Activated naive CD8-positive, alpha-beta T cell treated with anti-CD3 and anti-CD28 coated beads, Interleukin-2, amount 50 U/mL, for 16 hours (primary cell): ENCODE measurements around the gene SPATA2L.

Experiments used
- DNase-seq: peaks from one replicate; pipeline ENCODE4 v3.0.0-alpha.2; 2020; ENCODE audit warnings: low read depth, low spot score

SPATA2L gene

DNA sequence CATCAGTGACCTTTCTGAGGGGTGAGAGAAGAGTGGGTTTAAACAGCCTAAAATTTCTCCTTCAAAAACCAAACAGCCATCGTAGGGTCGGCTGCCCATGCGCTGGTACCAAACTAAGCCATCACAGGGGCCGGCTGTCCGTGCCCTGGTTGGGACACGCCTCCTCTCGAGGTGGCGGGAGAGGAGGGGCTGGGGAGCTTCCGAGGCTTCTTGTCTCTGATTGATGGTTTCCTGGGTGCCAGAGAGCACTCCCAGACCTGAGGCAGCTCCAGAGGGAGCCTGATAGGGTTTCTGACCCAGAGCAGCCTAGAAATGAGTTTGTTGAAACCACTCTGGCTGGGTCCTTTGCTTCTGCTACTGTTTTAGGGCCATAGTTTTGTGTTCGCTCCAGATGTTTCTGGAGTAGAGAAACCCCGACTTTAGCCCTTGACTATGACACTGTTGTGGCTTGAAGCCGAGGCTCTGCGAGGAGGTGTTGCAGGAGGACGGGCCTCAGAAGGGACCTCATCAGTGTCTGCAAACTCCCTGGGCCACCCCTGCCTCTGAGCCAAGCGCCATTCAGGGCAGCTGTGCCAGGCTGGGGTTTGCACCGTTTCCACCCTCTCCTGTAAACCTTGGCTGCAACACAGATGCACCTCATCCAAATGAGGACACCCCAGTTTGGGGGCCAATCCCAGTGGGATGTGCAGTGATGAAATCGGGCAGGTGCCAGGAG, 26.1 kb upstream of the SPATA2L start:
- no peak for DNase-seq

DNA sequence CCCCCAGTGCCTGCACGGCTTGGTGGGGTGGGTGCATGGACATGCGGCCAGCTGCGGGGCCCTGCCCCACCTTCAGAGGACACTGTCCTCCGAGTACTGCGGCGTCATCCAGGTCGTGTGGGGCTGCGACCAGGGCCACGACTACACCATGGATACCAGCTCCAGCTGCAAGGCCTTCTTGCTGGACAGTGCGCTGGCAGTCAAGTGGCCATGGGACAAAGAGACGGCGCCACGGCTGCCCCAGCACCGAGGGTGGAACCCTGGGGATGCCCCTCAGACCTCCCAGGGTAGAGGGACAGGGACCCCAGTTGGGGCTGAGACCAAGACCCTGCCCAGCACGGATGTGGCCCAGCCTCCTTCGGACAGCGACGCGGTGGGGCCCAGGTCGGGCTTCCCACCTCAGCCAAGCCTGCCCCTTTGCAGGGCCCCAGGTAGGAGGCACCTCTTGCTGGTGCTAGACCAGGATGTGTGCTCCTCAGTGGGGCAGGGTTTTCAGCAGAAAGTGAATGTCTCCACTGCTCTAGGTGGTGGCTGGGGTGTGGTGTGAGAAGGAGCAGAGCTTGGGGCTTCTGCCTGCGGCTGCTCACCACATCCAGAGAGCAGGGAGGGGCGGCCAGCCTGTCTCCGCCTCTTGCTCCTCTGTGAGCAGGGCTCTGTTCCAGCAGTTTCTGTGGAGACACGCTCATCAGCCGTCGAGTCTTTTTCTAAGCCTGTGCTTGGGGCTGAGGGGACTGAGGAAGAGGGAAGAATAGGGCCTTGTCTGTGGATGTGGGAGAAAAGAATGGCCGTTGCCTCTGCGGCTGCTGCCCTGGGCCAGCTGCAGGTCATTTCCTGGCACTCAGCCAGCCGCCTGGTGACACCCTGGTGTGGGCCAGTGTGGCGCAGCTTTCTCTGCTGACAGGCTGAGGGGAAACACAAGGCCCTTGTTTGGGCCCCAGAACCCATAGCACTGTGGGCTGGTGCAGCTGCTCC, 22.1 kb upstream of the SPATA2L start:
- DNase-seq: peak; percentile 30

DNA sequence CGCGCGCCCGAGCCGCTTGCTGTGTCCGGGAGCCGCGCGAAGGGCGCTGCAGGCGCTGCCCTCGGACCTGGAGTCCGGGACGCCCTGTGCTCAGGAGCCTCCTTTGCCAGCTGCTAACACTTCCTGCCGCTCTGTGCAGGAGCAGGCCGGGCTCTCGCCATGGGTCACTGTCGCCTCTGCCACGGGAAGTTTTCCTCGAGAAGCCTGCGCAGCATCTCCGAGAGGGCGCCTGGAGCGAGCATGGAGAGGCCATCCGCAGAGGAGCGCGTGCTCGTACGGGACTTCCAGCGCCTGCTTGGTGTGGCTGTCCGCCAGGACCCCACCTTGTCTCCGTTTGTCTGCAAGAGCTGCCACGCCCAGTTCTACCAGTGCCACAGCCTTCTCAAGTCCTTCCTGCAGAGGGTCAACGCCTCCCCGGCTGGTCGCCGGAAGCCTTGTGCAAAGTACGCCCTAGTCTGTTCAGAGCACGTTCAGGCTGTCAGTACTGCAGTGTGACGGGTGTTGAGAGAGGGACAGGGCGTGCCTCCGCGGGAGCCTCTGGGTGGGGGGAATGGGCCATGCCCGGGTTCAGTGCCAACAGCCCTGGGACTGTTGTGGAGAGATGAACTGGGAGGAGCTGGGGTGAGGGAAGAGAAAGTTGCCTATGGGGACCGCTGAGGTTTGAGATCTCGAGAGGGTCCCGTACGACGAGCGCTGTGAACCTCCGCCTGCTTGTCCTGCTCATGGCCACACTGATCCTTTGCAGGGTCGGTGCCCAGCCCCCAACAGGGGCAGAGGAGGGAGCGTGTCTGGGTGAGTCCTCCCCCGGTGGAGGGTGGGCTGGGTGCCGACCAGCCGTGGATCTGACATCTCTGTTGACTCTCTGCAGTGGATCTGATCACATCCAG, 21.1 kb upstream of the SPATA2L start:
- DNase-seq: no peak

DNA sequence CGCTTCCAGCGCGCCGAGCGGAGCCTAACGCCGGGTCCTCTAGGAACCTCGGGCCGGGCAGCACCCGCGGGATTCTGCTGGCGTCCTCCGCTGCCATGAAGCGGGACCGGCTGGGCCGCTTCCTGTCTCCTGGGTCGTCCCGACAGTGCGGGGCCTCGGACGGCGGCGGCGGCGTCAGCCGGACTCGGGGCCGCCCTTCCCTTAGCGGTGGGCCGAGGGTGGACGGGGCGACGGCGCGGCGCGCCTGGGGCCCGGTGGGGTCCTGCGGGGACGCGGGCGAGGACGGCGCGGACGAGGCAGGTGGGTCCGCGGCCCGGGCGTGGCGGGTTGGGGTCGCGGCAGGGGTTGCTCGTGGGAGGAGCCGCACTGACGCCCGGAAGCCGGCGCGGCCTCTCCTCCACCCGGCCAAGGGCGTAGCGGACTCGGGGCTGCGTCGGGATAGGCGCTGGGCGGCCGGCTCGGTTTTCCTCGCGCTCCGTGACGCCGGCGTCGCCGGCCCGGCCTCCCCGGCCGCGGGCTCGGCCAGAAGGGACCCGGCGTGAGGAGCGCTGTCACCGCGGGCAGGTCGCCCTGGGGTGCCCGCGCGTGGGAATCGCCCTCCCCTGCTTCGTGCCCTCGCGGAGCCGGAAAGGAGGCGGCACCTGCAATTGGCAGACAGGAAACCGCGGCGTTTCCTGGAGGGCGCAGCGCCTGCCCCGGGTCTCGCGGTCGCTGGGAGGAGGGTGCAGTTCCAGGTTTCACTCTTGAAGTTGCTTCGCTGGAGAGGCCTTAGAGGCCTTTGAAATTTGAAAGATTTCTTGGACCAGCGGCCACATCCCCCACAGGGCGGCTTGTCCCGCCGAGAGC, 20.3 kb upstream of the SPATA2L start:
- DNase-seq: peak; percentile 57

DNA sequence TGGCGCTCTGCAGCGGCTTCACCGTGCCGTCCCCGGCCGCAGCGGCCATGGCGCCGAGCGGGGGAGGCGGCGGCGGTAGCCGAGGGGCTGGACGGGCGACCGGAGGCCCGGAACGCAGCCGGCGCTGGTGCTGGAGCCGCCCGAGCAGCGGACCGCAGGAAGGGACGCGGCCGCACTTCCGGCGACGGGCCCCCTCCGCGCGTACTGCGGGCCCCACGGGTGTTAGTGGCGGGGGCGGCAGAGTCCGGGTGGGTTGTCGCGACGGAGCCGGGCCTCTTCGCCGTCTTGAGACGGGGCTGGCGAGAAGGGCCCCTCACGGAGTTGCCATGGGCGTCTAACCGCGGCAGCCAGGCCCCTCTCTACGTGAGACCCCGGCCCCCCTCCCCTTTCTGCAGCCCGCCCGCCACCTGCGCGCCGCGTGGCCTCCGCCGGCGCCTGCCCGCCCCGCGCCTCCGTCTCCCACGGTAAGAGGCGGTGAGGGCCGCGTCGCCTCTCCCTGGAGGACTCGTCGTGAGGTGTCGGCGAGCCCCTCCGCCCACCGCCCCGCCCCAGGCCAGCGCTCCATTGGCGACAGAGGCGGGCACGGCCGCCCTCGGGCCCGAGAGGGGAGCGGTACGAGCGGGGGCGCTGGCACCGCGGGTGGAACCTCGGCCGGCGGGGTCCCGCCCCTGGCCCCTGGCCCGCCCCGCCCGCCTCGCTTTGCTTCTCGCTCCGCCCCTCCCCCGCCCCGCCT, 19.5 kb upstream of the SPATA2L start, which contains the start of the genes VPS9D1 and ZNF276:
TSS of gene VPS9D1 (minus strand) at position 86 of the 733 bp plus-strand sequence. CDS start at position 49, 37 bp downstream.
TSS of gene ZNF276 (plus strand) at position 725 of the 733 bp plus-strand sequence. CDS start 104 bp downstream, outside the sequence.
- peak; percentile 70 for DNase-seq

DNA sequence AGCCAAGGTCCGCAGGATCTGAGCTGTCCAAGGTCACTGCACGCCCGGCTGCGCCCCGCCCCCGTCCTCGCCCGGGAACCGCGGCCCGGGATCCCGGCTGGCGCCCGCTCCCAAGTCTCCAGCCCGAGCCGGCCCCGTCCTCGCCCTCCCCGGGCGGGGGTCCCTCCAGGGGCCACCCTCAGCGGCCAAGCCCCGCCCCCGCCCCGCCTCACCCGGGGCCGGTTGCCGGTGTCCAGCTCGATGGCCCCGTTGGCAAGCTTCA, 19.0 kb upstream of the SPATA2L start:
- no peak for DNase-seq

DNA sequence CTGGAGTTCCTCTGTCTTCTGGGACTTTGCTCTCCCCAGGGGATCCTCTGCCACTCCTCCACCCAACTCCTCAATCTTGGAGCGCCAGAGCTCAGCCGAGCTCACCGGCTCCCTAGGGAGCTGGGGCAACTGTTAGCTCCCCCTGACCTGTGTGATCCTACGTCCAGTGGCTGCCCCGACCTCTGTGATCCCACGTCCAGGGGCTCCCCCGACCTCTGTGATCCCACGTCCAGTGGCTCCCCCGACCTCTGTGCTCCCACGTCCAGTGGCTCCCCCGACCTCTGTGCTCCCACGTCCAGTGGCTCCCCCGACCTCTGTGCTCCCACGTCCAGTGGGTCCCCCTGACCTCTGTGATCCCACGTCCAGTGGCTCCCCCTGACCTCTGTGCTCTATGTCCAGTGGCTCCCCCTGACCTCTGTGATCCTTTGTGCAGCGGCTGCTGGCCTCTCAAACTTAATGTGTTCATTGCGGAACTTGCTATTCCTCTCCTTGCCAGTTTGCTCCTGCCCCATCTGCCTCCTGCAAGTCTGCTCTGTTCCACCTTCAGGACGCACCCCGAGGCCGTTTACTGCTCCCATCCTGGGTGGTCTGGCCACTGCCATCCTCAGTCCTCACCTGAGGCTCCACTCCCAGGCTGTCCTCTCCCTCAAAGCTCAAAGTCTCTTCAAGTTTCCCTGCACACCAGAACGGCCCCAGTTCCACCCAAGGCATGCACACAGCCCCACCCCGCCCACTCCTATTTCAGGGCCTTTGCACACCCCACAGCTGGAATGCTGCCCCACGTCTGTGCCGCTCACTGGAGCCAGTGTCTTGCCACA, 16.4 kb upstream of the SPATA2L start:
- no peak for DNase-seq

DNA sequence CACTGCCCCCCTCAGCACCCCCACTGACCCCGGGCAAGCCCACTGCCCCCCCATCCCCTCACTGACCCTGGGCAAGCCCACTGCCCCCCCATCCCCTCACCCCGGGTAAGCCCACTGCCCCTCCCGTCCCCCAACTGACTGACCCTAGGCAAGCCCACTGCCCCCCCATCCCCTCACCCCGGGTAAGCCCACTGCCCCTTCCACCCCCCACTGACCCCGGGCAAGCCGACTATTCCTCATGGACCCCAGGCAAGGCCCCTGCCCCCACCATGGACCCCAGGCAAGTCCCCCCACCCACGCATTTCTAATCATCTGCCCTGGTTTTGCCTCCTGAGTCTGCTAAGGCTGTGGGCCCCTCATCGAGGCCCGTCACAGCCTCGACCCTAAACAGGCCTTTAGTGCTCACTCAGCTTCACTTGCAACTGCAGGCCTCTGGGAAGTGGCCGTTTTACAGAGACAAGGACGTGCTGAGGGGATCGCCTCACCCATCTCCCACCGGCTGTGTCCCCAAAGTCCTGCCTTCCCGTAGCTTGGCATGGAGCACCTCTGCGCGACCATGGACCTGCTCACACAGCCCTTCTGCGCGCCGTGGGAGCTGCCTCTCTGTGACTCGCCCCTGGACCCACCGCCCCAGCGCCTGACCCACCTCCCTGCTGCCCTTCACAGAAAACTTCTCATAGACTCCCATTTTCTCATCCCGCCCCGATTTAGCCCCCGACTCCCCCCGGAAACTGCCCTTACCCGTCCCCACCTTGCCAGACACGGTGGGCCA, 15.6 kb upstream of the SPATA2L start:
- DNase-seq: no peak

DNA sequence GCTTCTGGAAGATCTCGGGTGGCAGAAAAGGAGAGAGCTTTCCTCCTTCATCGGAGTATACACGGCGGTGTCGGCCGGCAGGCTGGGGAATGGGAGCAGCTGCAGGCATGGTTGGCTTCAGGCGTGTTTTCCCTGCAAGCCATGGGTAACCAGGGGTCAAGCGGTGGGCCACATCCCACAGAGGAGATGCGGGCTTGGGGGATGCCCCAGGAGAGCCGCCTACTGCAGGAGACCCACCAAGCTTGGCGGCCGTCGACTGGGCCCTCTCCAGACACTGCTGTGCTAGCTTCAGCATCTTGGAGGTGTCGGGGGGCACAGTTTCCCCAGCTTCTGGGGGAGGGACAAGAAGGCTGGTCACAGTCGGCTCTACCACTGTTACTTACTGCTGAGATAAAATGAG, 15.0 kb upstream of the SPATA2L start:
- DNase-seq: no peak

DNA sequence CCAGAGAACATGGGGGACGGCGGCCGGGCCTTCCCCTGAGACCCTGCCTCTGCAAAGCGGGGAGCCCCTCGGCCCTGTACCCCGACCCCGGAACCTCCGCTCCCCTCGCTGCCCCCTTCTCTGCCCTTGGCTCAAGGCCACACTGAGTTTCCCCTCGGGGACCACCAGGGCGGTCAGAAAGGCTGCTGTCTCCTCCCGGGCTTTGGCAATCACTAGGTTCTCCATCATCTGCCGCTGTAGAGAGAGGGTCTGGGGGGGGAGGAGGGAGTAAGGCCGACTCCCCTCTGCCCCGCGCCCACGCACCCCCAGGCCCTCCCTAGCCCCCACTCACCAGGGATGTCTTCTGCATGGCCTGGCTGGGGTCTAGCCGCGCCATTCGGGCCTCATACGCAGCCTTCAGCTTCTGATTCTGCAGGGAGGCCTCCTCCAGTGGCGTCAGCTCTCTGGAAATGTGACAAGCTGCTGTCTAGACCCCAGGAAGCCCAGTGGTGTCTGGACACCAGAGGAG, 10.8 kb upstream of the SPATA2L start:
- no peak for DNase-seq

DNA sequence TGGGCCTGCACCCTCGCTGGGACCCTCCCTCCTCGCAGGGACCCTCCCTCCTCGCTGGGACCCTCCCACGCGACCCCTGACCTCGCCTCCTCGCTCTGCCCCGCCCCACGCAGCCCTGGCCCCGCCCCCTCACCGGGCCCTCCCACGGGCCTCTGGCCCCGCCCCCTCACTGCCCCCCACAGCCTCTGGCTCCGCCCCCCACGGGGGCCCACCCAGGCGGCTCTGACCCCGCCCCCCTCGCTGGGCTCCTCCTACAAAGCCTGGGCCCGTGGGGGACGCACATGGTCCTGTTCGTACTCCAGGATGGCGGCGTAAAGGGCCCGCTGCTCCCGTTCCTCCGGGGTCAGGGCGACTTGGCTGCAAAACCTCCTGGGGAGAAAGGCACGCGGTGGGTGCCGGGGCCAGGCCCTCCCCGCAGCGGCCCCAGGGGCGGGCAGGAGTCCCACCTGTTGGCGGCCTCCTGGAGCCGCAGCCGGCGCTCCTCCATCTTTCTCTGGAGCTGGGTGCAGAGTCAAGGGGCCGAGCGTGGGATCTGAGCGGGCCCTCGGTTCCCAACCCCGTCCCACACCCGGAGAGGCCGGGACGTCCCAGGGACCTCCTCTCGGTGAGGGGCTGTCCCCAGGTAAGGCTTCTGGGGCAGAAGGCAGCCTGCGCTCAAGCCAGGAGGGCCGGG, 10.2 kb upstream of the SPATA2L start:
- peak; percentile 80 for DNase-seq

DNA sequence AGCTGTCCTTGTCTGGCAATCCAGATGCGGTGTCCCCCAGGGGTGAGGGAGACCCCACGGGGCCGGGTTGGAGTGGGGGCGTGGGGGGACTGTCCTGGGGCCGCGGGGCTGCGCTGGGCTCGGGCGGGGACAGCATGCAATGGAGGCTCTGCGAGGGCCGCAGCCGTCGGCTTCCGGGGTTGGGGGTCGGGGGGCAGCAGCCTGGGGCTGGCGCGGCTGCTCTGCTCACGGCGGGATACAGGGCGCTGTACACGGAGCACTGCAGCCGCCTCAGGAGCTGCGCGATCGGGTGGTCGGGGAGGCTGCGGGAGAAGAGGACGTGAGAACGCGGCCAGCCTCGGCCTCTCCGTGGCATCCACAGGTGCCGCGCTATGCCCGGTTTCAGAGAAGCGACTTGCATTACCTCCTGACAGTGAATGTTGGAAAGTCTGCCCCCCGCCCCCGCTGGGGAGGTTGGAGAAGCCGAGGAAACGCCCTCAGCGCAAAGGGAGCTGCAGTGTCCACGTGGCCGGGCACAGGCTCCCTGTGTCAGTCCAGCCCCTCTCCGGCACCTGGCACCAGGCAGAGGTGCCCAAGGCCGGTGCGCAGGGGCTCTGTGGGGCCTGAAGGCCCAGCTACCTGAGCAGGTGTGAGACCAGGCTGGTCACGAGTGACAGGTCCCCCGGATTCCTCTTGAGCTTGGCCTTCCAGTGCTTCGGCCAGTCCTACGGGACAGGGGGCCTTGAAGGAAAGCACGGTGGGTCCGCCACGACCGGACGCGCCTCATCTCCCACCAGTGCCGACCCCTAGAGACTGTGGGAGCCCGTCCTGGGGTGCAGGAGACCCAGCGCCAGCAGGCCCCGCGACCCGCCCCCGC, 9.4 kb upstream of the SPATA2L start:
- DNase-seq: no peak

DNA sequence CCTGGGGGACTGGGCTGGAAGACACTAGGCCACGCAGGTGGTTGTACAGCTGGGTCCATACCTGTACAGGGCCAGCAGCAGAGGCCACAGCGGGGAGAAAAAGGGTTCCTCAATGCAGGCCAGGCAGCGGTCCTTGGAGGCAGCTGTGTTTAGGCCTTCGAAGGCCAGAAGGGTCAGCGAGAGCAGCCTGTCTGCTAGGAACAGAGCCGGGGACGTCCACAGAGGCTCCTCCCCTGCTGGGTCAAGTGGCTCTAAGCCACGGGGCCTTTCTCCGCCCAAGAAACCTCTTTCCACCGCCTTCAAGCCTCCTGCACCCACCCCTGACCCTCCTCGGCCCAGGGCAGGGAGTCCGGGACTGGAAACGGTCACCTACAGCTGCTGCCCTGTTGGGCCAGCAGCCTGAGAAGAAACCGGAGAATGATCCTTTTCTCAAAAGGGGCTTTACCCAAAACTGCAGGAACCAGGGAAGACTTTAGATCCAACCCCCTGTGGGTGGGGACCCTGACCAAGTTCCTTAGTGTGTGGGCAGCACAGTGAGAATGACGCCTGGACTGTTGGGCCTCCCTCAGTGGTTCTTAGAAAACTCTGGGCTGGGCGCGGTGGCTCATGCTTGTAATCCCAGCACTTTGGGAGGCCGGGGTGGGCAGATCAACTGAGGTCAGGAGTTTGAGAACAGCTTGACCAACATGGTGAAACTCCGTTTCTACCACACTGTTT, 8.4 kb upstream of the SPATA2L start:
- no peak for DNase-seq

DNA sequence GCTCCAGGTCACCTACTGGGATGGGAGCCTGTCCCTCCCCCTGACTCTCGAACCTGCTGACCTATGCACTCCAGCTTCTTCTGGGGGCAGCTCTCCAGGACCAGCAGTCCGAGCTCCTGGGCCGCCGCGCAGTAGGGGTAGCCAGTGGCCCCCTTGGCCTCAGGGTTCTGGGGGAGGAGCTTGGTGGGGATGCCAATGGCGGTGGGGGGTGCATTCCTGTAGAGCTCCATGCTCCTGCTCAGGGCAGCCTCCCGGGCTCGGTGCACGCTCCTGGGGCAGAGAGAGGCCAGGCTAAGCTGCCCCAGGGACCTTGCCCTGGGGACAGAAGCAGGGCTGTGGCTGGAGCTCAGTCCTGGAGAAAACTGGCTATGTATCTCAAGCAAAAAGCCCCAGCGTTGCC, 7.7 kb upstream of the SPATA2L start:
- DNase-seq: no peak

DNA sequence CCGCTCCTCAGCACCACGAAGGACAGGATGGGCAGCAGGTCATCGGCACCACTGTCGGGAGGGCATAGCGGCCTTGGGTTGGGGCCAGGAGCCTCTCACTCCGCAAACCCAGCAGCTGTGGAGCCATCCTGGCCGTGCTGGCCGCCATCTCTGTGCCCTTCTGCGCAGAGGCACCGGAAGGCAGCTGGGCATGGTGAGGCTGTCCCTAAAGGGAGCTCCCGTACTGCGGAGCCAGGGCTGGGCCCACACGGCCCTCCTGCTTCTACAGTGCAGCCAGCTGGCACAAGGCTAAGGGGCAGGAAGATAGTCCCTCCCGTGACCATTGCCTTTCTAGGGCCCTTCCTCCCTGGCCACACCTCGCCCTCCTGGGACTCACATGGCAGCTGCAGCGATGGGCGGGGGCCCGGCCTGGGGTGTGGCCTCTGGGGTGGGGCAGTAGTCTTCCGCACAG, 7.0 kb upstream of the SPATA2L start:
- DNase-seq: no peak

DNA sequence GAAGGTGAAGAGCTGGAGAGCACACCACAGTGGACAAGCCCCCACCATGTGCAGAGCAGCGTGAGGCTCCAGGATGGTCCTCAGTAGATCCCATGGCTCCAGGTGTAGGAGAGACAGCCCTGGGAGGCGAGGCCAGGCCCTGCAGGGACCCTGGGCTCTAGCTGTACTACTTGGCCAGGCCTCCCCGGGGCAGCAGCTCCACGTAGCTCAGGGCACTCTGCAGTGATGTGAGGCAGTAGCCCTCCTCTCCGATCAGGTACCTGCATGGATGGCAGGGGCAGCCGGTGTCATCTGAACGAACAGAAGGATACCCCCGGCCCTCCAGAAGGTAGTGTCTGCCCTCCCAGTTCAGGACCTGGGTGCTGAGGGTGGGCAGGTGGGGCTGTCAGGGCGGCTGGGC, 6.2 kb upstream of the SPATA2L start:
- no peak for DNase-seq
